BJ (cell line): ENCODE results near the gene C11orf71. TPM values are rescaled to one million over a fixed set of nuclear protein-coding genes. Genes with fewer than 3 reads are reported as not detected.

ENCODE experiments used
- CTCF ChIA-PET: fragments of 350-600 bp; formaldehyde crosslinking; extraction: SDS; loops from one replicate; lab custom pipeline; 2021; ENCODE audit warnings: antibody characterized with exemption, inconsistent platforms; lab: Yijun Ruan, JAX
- POLR2A ChIA-PET: fragments of 300-600 bp; sonication (Branson Sonifier 250); formaldehyde crosslinking; extraction: SDS; loops from one replicate; lab custom pipeline; 2021; ENCODE audit warnings: antibody characterized with exemption; lab: Charles Lee
- DNase-seq: peaks from one replicate; pipeline ENCODE4 v3.0.0-alpha.2; 2011; ENCODE audit warnings: low read depth
- H3K27me3 ChIP-seq: 2 replicates; pipeline ENCODE4 v1.6.0; 2011; ENCODE audit warnings: low read length; ENCODE audit not compliant: control insufficient read depth, insufficient read depth
- H3K36me3 ChIP-seq: 2 replicates; pipeline ENCODE4 v1.5.1; 2011; ENCODE audit warnings: low read length; ENCODE audit not compliant: control insufficient read depth, insufficient read depth
- H3K4me3 ChIP-seq: 2 replicates; pipeline ENCODE4 v1.5.1; 2011; ENCODE audit warnings: low read depth, mild to moderate bottlenecking, control low read depth, low read length
- CTCF ChIP-seq: IDR thresholded peaks from 2 replicates; pipeline ENCODE4 v1.5.1; 2011; ENCODE audit warnings: low read depth, mild to moderate bottlenecking, control low read depth, inconsistent platforms, low read length, moderate library complexity; ENCODE audit not compliant: insufficient read depth
- polyA plus RNA-seq: library from polyadenylated mRNA; depleted of rRNA; stranded (reverse); fragments of >200 nt; gene quantifications from 2 replicates; pipeline ENCODE4 v1.2.3, GENCODE V29; 2011

C11orf71 gene
- polyA plus RNA-seq, 1 experiment, result 2.2 TPM

DNA sequence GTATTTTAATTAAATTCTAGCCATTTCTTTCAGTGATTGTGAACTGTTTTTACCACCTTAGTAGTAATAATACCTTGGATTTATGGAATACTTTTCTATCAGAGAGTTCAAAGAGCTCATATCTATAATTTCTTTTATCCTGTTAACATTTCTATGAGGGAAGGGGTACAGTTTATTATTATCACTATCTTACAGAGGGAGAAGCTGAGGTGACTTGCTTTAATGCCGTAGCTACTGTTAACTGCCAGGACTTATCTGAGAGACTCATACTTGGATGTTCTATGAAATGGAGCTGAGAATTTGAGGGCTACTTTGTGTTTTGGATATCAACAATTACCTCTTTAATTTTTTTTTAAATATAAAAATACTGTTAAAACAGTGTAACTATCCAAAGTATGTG, 42.2 kb upstream of the C11orf71 start:
- Histone ChIP-seq H3K36me3 (peaks cover 2% of the 10 kb centered on the region; the same call in 1 of the 2 replicates), H3K4me3 (no peak overlapping the region), H3K27me3 (no peaks in the 10 kb centered on the region)
- POLR2A ChIA-PET, result interaction anchor here (0.6 kb wide), 1 partner anchor 928 kb away, joined by 3 read pairs; no protein-coding TSS in a partner anchor
- DNase-seq, result no peak
- CTCF ChIA-PET, result interaction anchor here (0.5 to 1.7 kb wide), 2 partner anchors 102 to 105 kb away, joined by 3 to 6 read pairs; no protein-coding TSS in a partner anchor
- no peak for TF ChIP-seq CTCF

DNA sequence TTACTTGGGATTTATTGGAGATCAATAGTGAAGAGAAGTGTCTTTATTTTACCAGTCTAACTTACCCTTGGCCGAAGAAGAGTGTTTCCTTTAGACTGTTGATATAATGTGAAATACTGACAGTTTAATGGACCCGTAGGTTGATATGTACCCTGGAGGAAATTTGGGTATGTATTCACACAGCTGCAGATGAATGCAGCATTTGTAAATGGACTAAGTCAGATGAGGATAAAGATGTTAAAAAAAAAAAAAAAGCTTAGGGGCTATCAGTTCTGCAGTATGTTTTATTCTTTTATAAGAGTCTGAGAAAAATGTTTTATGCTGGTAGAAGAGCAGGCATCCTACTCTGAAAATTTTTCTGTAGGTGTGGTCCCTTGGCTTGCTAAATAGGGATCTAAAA, 41.6 kb upstream of the C11orf71 start:
- DNase-seq, result no peak
- POLR2A ChIA-PET, result no interaction called here
- CTCF ChIA-PET, result interaction anchor here (0.5 to 1.7 kb wide), 2 partner anchors 102 to 105 kb away, joined by 3 to 6 read pairs; no protein-coding TSS in a partner anchor
- H3K4me3 ChIP-seq, result no peak overlapping the region
- no peak for TF ChIP-seq CTCF
- peaks cover 2% of the 10 kb centered on the region; the same call in 1 of the 2 replicates for H3K36me3 ChIP-seq
- H3K27me3 ChIP-seq, result no peaks in the 10 kb centered on the region

DNA sequence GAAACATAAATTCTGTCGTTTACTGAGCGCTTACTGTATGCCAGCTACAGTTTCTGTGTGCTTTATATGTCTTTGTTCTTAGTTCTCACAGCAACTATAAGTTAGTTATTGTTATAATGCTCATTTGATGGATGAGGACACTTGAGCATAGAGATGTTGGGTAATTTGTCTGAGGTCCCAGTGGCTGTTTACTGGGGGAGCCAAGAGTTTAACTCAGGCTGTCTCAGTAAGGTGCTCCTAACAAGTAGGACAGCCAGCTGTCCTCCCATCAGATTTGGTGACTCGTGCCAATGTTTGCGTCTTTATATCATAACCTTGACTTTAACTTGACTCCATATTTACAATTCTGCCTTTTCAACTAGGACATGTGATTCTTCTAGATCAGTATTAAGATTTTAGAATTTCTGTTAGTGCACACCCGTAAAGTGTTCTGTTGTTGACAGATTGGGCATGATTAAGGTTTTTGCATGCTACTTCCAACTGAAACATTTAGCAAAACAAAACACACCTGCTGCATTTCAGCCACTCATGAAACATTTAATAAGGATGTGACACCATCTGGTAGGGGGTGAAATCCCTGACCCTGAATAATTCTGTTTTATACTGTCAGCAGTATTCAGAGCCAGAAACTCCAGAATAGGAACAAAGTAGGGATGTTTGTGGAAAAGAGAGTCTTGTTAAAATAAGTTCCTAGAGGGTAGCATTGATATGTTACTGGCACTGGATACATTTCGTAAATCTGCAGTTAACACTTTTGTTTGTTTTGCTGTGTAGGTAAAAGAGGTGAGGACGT, 40.9 kb upstream of the C11orf71 start:
- H3K27me3 ChIP-seq, result no peaks in the 10 kb centered on the region
- peak overlapping the region; percentile 99 for H3K4me3 ChIP-seq
- TF ChIP-seq CTCF, result no peak
- DNase-seq, result no peak
- POLR2A ChIA-PET, result no interaction called here
- CTCF ChIA-PET, result no interaction called here
- H3K36me3 ChIP-seq, result no peaks in the 10 kb centered on the region

DNA sequence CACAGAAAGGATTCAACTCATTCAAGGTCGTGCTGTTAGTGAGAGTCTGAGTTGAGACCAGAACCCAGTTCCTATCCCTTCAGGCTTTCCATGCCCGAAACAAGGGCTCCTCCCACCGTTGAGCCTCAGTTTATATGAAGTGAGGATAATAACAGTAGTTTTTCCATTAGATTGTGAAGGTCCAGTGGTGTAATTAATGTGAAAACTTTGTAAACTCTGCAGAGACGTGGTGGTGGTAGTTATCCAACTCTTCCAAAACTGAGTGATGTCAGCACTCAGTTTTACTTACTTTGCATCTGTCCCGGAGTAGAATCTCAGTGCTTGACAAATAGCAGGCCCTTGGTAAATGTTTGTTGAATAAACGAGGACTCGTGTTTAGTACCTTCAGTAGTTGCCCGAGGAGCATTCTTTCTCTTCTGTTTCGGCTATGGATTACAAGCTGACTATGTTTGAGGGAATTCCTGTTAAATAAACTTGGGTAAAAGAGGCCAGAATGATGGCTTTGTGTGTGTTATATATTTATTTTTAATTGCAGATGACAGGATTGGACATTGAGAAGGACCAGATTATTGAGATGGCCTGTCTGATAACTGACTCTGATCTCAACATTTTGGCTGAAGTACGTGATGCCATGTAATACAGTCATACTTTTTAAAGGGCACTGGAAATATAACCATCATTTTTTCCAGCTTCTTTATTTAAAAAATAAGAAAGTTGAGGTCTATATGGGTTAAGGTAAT, 40.0 kb upstream of the C11orf71 start:
- Histone ChIP-seq H3K36me3 (no peaks in the 10 kb centered on the region), H3K27me3 (no peaks in the 10 kb centered on the region), H3K4me3 (peak overlapping the region; percentile 99)
- ChIA-PET CTCF (interaction anchor here (0.6 kb wide), 1 partner anchor 35 kb away, joined by 3 read pairs; no protein-coding TSS in a partner anchor), POLR2A (no interaction called here)
- no peak for DNase-seq
- no peak for TF ChIP-seq CTCF
